ENCODE results near the gene HBEGF. TPM values are rescaled to one million over a fixed set of nuclear protein-coding genes. Genes with fewer than 3 reads are reported as not detected.

Gene HBEGF
- total and polyA plus RNA-seq, 2 donors (not counting 1 experiment from before 2014, with no cell fraction given) = 0.89 to 2.4 TPM

- Histone ChIP-seq H3K27ac (ENCODE audit: low read length in 2 of 2) (no peak overlapping the region), H3K9ac (ENCODE audit: low read length) (no peak overlapping the region), H3K79me2 (ENCODE audit: control insufficient read depth, insufficient read depth, low read length) (peaks cover 80% of the 10 kb centered on the region), H3K4me3 (ENCODE audit: control extremely low read depth in 1 of 5, extremely low read depth in 1 of 5, insufficient read depth in 1 of 5, low read depth in 2 of 5, low read length in 4 of 5) (no peak overlapping the region), H4K20me1 (ENCODE audit: control insufficient read depth, insufficient read depth, low read length, poor library complexity, severe bottlenecking) (no peaks in the 10 kb centered on the region), H3K36me3 (replicated peaks in 1 of 2; ENCODE audit: control extremely low read depth in 1 of 2, control insufficient read depth in 1 of 2, extremely low read depth in 1 of 2, insufficient read depth in 2 of 2, low read length in 1 of 2) (peaks cover 0 to 4% of the 10 kb centered on the region in 2 experiments), H3K9me3 (ENCODE audit: control extremely low read depth in 1 of 3, control insufficient read depth in 2 of 3, insufficient read depth in 1 of 3, low read length in 2 of 3) (no peaks in the 10 kb centered on the region), H3K4me1 (ENCODE audit: control insufficient read depth in 2 of 2, insufficient read depth in 2 of 2, low read length in 2 of 2) (peaks cover 0 to 10% of the 10 kb centered on the region in 2 donors), H3K4me2 (replicated peaks; ENCODE audit: low read depth, low read length, poor library complexity, severe bottlenecking) (no peak overlapping the region), H3K27me3 (replicated peaks in 1 of 4; ENCODE audit: control extremely low read depth in 1 of 4, control insufficient read depth in 3 of 4, insufficient read depth in 4 of 4, low read length in 3 of 4) (no peaks in the 10 kb centered on the region), H2AFZ (ENCODE audit: insufficient read depth, low read depth, low read length, poor library complexity, severe bottlenecking) (no peak overlapping the region)
- Mint-ChIP-seq H3K27me3 (no peaks in the 10 kb centered on the region), H3K4me3 (no peak overlapping the region), H3K4me1 (peaks cover 22% of the 10 kb centered on the region), H3K27ac (no peak overlapping the region), H3K9me3 (ENCODE audit: insufficient read depth) (no peaks in the 10 kb centered on the region)
- WGBS (ENCODE audit: insufficient coverage) = no CpG with 5 or more reads among the region's 1 CpG
- TF ChIP-seq, protein P1, sequence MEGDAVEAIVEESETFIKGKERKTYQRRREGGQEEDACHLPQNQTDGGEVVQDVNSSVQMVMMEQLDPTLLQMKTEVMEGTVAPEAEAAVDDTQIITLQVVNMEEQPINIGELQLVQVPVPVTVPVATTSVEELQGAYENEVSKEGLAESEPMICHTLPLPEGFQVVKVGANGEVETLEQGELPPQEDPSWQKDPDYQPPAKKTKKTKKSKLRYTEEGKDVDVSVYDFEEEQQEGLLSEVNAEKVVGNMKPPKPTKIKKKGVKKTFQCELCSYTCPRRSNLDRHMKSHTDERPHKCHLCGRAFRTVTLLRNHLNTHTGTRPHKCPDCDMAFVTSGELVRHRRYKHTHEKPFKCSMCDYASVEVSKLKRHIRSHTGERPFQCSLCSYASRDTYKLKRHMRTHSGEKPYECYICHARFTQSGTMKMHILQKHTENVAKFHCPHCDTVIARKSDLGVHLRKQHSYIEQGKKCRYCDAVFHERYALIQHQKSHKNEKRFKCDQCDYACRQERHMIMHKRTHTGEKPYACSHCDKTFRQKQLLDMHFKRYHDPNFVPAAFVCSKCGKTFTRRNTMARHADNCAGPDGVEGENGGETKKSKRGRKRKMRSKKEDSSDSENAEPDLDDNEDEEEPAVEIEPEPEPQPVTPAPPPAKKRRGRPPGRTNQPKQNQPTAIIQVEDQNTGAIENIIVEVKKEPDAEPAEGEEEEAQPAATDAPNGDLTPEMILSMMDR (IDR thresholded peaks at IDR 0.05) = no peak
- TF ChIP-seq EZH2 (IDR thresholded peaks at IDR 0.05; ENCODE audit: borderline replicate concordance, insufficient read depth, low read depth, low read length, poor library complexity, severe bottlenecking) = no peak
- no peak for DNase-seq
- CTCF ChIA-PET = no interaction called here
- intact Hi-C loops (cut with micrococcal nuclease) = no loop called here
- ATAC-seq (ENCODE audit: low read depth) = no peak
- POLR2A ChIA-PET = no interaction called here
These were observed 54.0 kb downstream of the HBEGF start for GRCh38 chr5:140292212-140293036.

All from B cell (primary cell).